AG04450 (cell line): Measurements from ENCODE around the gene TLR8. TPM values are rescaled to one million over a fixed set of nuclear protein-coding genes. Genes with fewer than 3 reads are reported as not detected.

ENCODE experiments used
- CTCF ChIA-PET: fragments of 300-600, 350-600 bp; formaldehyde crosslinking; extraction: SDS; loops from one replicate; lab custom pipeline; 2022; ENCODE audit warnings: antibody characterized with exemption, inconsistent platforms; lab: Charles Lee
- POLR2A ChIA-PET: fragments of 350-600 bp; formaldehyde crosslinking; extraction: SDS; loops from one replicate; lab custom pipeline; 2021; ENCODE audit warnings: antibody characterized with exemption, inconsistent platforms; lab: Yijun Ruan, JAX
- DNase-seq: peaks from one replicate; pipeline ENCODE4 v3.0.0-alpha.2; 2011; ENCODE audit warnings: low read depth, low spot score
- H3K27ac ChIP-seq: one replicate; pipeline ENCODE4 v1.5.1; 2012; ENCODE audit warnings: low read depth, low read length, control low read depth
- H3K27me3 ChIP-seq: one replicate; pipeline ENCODE4 v1.6.0; 2012; ENCODE audit warnings: low read length; ENCODE audit not compliant: control insufficient read depth, insufficient read depth
- H3K4me3 ChIP-seq: 2 replicates; pipeline ENCODE4 v1.5.1; 2011; ENCODE audit warnings: mild to moderate bottlenecking, low read depth, low read length, control low read depth
- H3K9me3 ChIP-seq: 2 replicates; pipeline ENCODE4 v1.5.1; 2012; ENCODE audit warnings: low read length; ENCODE audit not compliant: control insufficient read depth, insufficient read depth
- polyA plus RNA-seq: library from polyadenylated mRNA; depleted of rRNA; stranded (reverse); fragments of >200 nt; gene quantifications from 2 replicates; pipeline ENCODE4 v1.2.3, GENCODE V29; 2011
- TF ChIP-seq, protein P1 (sequence below): IDR thresholded peaks from 2 replicates; pipeline ENCODE4 v1.5.1; 2011; ENCODE audit warnings: low read depth, low read length, control low read depth, inconsistent platforms

Gene TLR8
- polyA plus RNA-seq, 1 experiment, result not detected

- Histone ChIP-seq H3K4me3 (no peak overlapping the region), H3K27me3 (no peaks in the 10 kb centered on the region), H3K27ac (no peak overlapping the region), H3K9me3 (peaks cover 4% of the 10 kb centered on the region; the same call in 1 of the 2 replicates)
- DNase-seq, result no peak
- POLR2A ChIA-PET, result no interaction called here
- TF ChIP-seq, protein P1, sequence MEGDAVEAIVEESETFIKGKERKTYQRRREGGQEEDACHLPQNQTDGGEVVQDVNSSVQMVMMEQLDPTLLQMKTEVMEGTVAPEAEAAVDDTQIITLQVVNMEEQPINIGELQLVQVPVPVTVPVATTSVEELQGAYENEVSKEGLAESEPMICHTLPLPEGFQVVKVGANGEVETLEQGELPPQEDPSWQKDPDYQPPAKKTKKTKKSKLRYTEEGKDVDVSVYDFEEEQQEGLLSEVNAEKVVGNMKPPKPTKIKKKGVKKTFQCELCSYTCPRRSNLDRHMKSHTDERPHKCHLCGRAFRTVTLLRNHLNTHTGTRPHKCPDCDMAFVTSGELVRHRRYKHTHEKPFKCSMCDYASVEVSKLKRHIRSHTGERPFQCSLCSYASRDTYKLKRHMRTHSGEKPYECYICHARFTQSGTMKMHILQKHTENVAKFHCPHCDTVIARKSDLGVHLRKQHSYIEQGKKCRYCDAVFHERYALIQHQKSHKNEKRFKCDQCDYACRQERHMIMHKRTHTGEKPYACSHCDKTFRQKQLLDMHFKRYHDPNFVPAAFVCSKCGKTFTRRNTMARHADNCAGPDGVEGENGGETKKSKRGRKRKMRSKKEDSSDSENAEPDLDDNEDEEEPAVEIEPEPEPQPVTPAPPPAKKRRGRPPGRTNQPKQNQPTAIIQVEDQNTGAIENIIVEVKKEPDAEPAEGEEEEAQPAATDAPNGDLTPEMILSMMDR, result no peak
- CTCF ChIA-PET, result interaction anchor here (1.4 kb wide), 1 partner anchor 542 kb away, joined by 3 read pairs; no protein-coding TSS in a partner anchor
These were observed 58.9 kb downstream of the TLR8 start for GRCh38 chrX:12965131-12965940.

DNA sequence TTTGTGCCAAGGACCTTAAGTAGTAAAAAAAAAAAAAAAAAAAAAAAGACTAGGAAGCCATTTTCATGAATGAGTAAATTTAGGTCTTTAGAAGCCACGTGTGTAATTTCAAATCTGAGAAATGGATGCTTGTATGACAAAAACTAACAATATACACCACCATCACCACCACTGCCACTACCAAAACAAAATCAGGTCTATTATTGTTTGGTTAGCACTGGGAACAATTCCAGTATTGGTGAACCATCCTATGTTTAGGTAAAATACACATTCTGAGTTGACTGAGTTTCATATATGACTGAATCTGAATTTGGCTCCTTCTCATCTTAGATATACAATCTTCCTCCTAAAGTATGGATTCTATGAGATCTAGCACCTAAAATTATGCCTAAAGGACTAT is 59.7 kb downstream of the TLR8 start:
- CTCF ChIA-PET, result no interaction called here
- POLR2A ChIA-PET, result no interaction called here
- Histone ChIP-seq H3K4me3 (no peak overlapping the region), H3K9me3 (peaks cover 4% of the 10 kb centered on the region; the same call in 1 of the 2 replicates), H3K27ac (no peak overlapping the region), H3K27me3 (no peaks in the 10 kb centered on the region)
- no peak for DNase-seq
- TF ChIP-seq, protein P1, result no peak

- no peak for DNase-seq
- no peak overlapping the region for H3K27ac ChIP-seq
- TF ChIP-seq, protein P1, result no peak
- no peak overlapping the region for H3K4me3 ChIP-seq
- POLR2A ChIA-PET, result no interaction called here
- CTCF ChIA-PET, result interaction anchor here (1.6 kb wide), 1 partner anchor 21 kb away, joined by 5 read pairs; no protein-coding TSS in a partner anchor
- no peaks in the 10 kb centered on the region for H3K27me3 ChIP-seq
- H3K9me3 ChIP-seq, result no peaks in the 10 kb centered on the region; the same call in 1 of the 2 replicates
These were observed 61.5 kb downstream of the TLR8 start for GRCh38 chrX:12967711-12968465.

DNA sequence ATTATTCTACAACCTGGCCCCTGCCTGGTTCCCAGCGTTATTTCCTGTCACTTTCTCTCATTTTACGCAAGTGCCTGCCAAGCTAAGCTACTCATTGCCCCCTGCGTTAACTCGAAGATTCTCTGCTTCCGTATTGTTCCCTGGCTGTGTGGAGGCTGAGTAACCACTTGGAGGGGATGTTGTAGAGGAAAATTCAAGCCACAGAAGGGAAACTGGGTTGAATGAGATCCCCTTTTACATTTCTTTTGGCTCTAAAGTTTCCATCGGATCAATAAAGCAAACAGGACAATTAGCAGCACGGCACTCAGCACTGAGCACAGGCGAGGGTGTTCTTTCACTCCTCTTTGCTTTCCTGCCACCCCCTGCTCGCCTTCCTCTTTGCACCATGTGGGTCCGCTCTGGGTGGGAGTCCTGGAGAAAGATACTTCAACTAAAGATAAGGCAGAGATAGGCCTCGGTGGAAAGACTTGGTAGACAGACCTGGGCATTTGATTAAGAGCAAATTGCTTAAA is 64.3 kb downstream of the TLR8 start:
- TF ChIP-seq, protein P1, result peak; percentile 42
- no peaks in the 10 kb centered on the region for H3K27me3 ChIP-seq
- peak overlapping the region; percentile 31 for H3K27ac ChIP-seq
- no peak overlapping the region for H3K4me3 ChIP-seq
- ChIA-PET CTCF (interaction anchor here (0.7 to 2.0 kb wide), 5 partner anchors 24 to 536 kb away, joined by 3 to 7 read pairs (median 4); no protein-coding TSS in a partner anchor), POLR2A (interaction anchor here (0.8 kb wide), 1 partner anchor 517 kb away, joined by 3 read pairs; no protein-coding TSS in a partner anchor)
- H3K9me3 ChIP-seq, result no peaks in the 10 kb centered on the region; the same call in 1 of the 2 replicates
- DNase-seq, result no peak
